OCI-LY7 (cell line): ENCODE results near the gene NME3. TPM values are rescaled to one million over a fixed set of nuclear protein-coding genes. Genes with fewer than 3 reads are reported as not detected.

Experiments used
- Bru-seq: library from RNA; stranded (reverse); fragments of 400-500 nt; gene quantifications from one replicate; lab custom pipeline; 2021; lab: Mats Ljungman, UMichigan
- BruChase-seq, 2 experiments: library from RNA; stranded (reverse); fragments of 400-500 nt; gene quantifications; one replicate each; lab custom pipeline; 2021; lab: Mats Ljungman, UMichigan
- BruUV-seq: library from RNA; stranded (reverse); fragments of 400-500 nt; replicated peaks from 2 replicates; lab custom pipeline; 2021; lab: Mats Ljungman, UMichigan
- CTCF ChIA-PET: fragments of 300-600 bp; sonication (Branson Sonifier 250); formaldehyde crosslinking; loops from one replicate; lab custom pipeline; 2022; ENCODE audit warnings: antibody characterized with exemption; ENCODE audit not compliant: unreplicated experiment; lab: Charles Lee
- POLR2A ChIA-PET: fragments of 300-600 bp; sonication (Branson Sonifier 250); formaldehyde crosslinking; loops from one replicate; lab custom pipeline; 2022; ENCODE audit warnings: antibody characterized with exemption; lab: Charles Lee
- DNase-seq: peaks from one replicate; pipeline ENCODE4 v3.0.0-alpha.2; 2015; ENCODE audit warnings: low spot score
- H2AFZ ChIP-seq: fragments of 200-600 bp; sonication (generic), shearing (Covaris generic); 2 replicates; pipeline ENCODE4 v1.6.1; 2014; ENCODE audit warnings: mild to moderate bottlenecking, antibody characterized with exemption, low read length, moderate library complexity
- H3K27ac ChIP-seq: fragments of 200-600 bp; sonication (generic); 2 replicates; pipeline ENCODE4 v1.5.1; 2014; ENCODE audit warnings: mixed run types, low read depth, mild to moderate bottlenecking, moderate library complexity, low read length, inconsistent platforms; ENCODE audit not compliant: poor library complexity, severe bottlenecking
- H3K36me3 ChIP-seq: fragments of 200-600 bp; sonication (generic); 2 replicates; pipeline ENCODE4 v1.6.1; 2014; ENCODE audit warnings: mild to moderate bottlenecking, antibody characterized with exemption, low read length, moderate library complexity, mixed read lengths; ENCODE audit not compliant: insufficient read depth
- H3K4me1 ChIP-seq: fragments of 200-600 bp; sonication (generic); 2 replicates; pipeline ENCODE4 v1.5.1; 2014; ENCODE audit warnings: mild to moderate bottlenecking, low read length; ENCODE audit not compliant: insufficient read depth, poor library complexity, severe bottlenecking
- H3K4me2 ChIP-seq: fragments of 200-600 bp; sonication (generic); 2 replicates; pipeline ENCODE4 v1.6.1; 2014; ENCODE audit warnings: mild to moderate bottlenecking, low read length
- H3K4me3 ChIP-seq: fragments of 200-600 bp; sonication (generic); 2 replicates; pipeline ENCODE4 v1.5.1; 2014; ENCODE audit warnings: mild to moderate bottlenecking, low read depth, low read length; ENCODE audit not compliant: poor library complexity, severe bottlenecking
- H3K79me2 ChIP-seq: fragments of 200-600 bp; sonication (generic); 2 replicates; pipeline ENCODE4 v1.6.1; 2016; ENCODE audit warnings: low read depth, mild to moderate bottlenecking, low read length, moderate library complexity, mixed read lengths; ENCODE audit not compliant: insufficient read depth
- H3K9me2 ChIP-seq: fragments of 200-600 bp; sonication (generic); 2 replicates; pipeline ENCODE4 v1.6.1; 2016; ENCODE audit warnings: mild to moderate bottlenecking, low read length, mixed read lengths; ENCODE audit not compliant: insufficient read depth
- H3K9me3 ChIP-seq: fragments of 200-600 bp; sonication (generic); 2 replicates; pipeline ENCODE4 v1.6.1; 2014; ENCODE audit warnings: mild to moderate bottlenecking, mixed run types, low read length, mixed read lengths
- H4K20me1 ChIP-seq: fragments of 200-600 bp; sonication (generic); 2 replicates; pipeline ENCODE4 v1.6.1; 2014; ENCODE audit warnings: mild to moderate bottlenecking, antibody characterized with exemption, low read length, moderate library complexity, mixed read lengths; ENCODE audit not compliant: insufficient read depth
- EZH2phosphoT487 ChIP-seq: fragments of 200-600 bp; sonication (generic); IDR thresholded peaks from 2 replicates; pipeline ENCODE4 v1.6.1; 2018; ENCODE audit warnings: low read depth, borderline replicate concordance, mild to moderate bottlenecking, mixed run types, antibody characterized with exemption, low read length, moderate library complexity, mixed read lengths
- intact Hi-C: fragments of 100-400 bp; cut with micrococcal nuclease; formaldehyde crosslinking; loops from one replicate; pipeline ENCODE4 v1.10.0; 2022; ENCODE audit not compliant: unreplicated experiment
- long read RNA-seq: library from polyadenylated mRNA; stranded (forward); transcript quantifications from one replicate; pipeline ENCODE4 v2.0.0, GENCODE V29; 2022
- total RNA-seq, 2 experiments: library from RNA; depleted of rRNA in 1 of 2; stranded (reverse); fragments of >200 nt in 1 of 2; shearing (Covaris generic) in 1 of 2; gene quantifications; 2 replicates each; pipeline ENCODE4 v1.2.3, GENCODE V29; 2014 to 2022
- TF ChIP-seq, protein P1 (sequence below): fragments of 200-600 bp; sonication (generic); conservative IDR thresholded peaks from 2 replicates; pipeline ENCODE4 v1.5.1; 2014; ENCODE audit warnings: mild to moderate bottlenecking, antibody characterized with exemption, low read length, moderate library complexity, mixed read lengths

Gene NME3
- total RNA-seq (2014; rRNA removed; shearing (Covaris generic)), result 38.2 and 54.5 TPM in 2 replicates
- 30.6 and 34.8 TPM in 2 replicates for total RNA-seq (2022)
- Bru-seq, nascent RNA, result percentile 51 among the genes with signal in this experiment
- BruChase-seq, experiment 1, labeled RNA remaining after a 6-hour chase, result percentile 60 among the genes with signal in this experiment
- BruChase-seq, experiment 2, labeled RNA remaining after a 2-hour chase, result percentile 52 among the genes with signal in this experiment
- long read RNA-seq, transcript NME3-201 (5 exons, 1,069 nt), result major isoform, 6 of 53 reads
- long read RNA-seq, partial matches to known transcripts, result 0 of 53 reads
- long read RNA-seq, other reads (novel, unspliced or antisense), result 44 of 53 reads

GRCh38 chr16:1771188-1771863, at the start of gene NME3:
Gene NME3 (minus strand): TSS chr16:1771543. CDS start chr16:1771534, 9 bp downstream.
- peaks cover 26% of the 10 kb centered on the region; the same call in 1 of the 2 replicates for H3K79me2 ChIP-seq

GRCh38 chr16:1820946-1821290, 49.6 kb upstream of the NME3 start:
- no peak overlapping the region for H3K27ac ChIP-seq
- H3K79me2 ChIP-seq, result no peaks in the 10 kb centered on the region
- H3K4me3 ChIP-seq, result no peak overlapping the region
- no peak overlapping the region for H3K4me2 ChIP-seq
- H2AFZ ChIP-seq, result no peak overlapping the region
- no peaks in the 10 kb centered on the region for H3K9me3 ChIP-seq
- H3K4me1 ChIP-seq, result peaks cover 4% of the 10 kb centered on the region
- ChIA-PET CTCF (no interaction called here), POLR2A (no interaction called here)
- intact Hi-C loops, result no loop called here
- BruUV-seq, result no TSS peak
- DNase-seq, result no peak
- TF ChIP-seq EZH2phosphoT487, result no peak
- TF ChIP-seq, protein P1, sequence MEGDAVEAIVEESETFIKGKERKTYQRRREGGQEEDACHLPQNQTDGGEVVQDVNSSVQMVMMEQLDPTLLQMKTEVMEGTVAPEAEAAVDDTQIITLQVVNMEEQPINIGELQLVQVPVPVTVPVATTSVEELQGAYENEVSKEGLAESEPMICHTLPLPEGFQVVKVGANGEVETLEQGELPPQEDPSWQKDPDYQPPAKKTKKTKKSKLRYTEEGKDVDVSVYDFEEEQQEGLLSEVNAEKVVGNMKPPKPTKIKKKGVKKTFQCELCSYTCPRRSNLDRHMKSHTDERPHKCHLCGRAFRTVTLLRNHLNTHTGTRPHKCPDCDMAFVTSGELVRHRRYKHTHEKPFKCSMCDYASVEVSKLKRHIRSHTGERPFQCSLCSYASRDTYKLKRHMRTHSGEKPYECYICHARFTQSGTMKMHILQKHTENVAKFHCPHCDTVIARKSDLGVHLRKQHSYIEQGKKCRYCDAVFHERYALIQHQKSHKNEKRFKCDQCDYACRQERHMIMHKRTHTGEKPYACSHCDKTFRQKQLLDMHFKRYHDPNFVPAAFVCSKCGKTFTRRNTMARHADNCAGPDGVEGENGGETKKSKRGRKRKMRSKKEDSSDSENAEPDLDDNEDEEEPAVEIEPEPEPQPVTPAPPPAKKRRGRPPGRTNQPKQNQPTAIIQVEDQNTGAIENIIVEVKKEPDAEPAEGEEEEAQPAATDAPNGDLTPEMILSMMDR, result no peak
- H3K9me2 ChIP-seq, result no peaks in the 10 kb centered on the region
- no peaks in the 10 kb centered on the region for H3K36me3 ChIP-seq
- H4K20me1 ChIP-seq, result no peaks in the 10 kb centered on the region

More at GRCh38 chr16:1771188-1771863, at the start of gene NME3:
- Histone ChIP-seq H2AFZ (peak within 1 kb of the TSS; percentile 40; the same call in 1 of the 2 replicates), H3K9me2 (no peaks in the 10 kb centered on the region), H3K4me3 (peak within 1 kb of the TSS; percentile 98), H3K4me2 (peak within 1 kb of the TSS; percentile 100), H3K9me3 (no peaks in the 10 kb centered on the region), H3K4me1 (peaks cover 23% of the 10 kb centered on the region), H4K20me1 (no peaks in the 10 kb centered on the region), H3K27ac (peak within 1 kb of the TSS; percentile 89), H3K36me3 (peaks cover 66% of the 10 kb centered on the region)
- ChIA-PET CTCF (no interaction called here), POLR2A (interaction anchor here (0.6 to 1.9 kb wide), 2 partner anchors 11 to 55 kb away, joined by 3 to 9 read pairs; partner anchors contain the start of genes NUBP2 and SPSB3)
- BruUV-seq, result no TSS peak
- DNase-seq, result peak; percentile 77
- intact Hi-C loops, result loop anchor here (5.0 kb wide), 1 partner anchor 159 kb away; the partner anchor contains the start of genes CRAMP1 and IFT140
- TF ChIP-seq, protein P1, result no peak
- TF ChIP-seq EZH2phosphoT487, result no peak
